ENCODE measurements around the gene EID1. TPM values are rescaled to one million over a fixed set of nuclear protein-coding genes. Genes with fewer than 3 reads are reported as not detected.

The EID1 gene, protein sequence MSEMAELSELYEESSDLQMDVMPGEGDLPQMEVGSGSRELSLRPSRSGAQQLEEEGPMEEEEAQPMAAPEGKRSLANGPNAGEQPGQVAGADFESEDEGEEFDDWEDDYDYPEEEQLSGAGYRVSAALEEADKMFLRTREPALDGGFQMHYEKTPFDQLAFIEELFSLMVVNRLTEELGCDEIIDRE
- total RNA-seq = 100 to 1,000 TPM; 108 to 119 TPM
- polyA plus RNA-seq (2013, experiment 1 of 2) = 238 TPM
- 221 TPM for polyA plus RNA-seq (2013, experiment 2 of 2)
- long read RNA-seq, experiment 1, transcript EID1-201 (1 exons, 2,298 nt) = major isoform, 140 of 140 reads
- long read RNA-seq, experiment 1, partial matches to known transcripts = 0 of 140 reads
- long read RNA-seq, experiment 1, other reads (novel, unspliced or antisense) = 0 of 140 reads
- long read RNA-seq, experiment 2, transcript EID1-201 (1 exons, 2,298 nt) = major isoform, 331 of 331 reads
- long read RNA-seq, experiment 2, partial matches to known transcripts = 0 of 331 reads
- long read RNA-seq, experiment 2, other reads (novel, unspliced or antisense) = 0 of 331 reads
- long read RNA-seq, experiment 3, transcript EID1-201 (1 exons, 2,298 nt) = major isoform, 408 of 408 reads
- long read RNA-seq, experiment 3, partial matches to known transcripts = 0 of 408 reads
- long read RNA-seq, experiment 3, other reads (novel, unspliced or antisense) = 0 of 408 reads
- long read RNA-seq, experiment 4, transcript EID1-201 (1 exons, 2,298 nt) = major isoform, 771 of 777 reads
- long read RNA-seq, experiment 4, partial matches to known transcripts = 0 of 777 reads
- long read RNA-seq, experiment 4, other reads (novel, unspliced or antisense) = 6 of 777 reads

DNA sequence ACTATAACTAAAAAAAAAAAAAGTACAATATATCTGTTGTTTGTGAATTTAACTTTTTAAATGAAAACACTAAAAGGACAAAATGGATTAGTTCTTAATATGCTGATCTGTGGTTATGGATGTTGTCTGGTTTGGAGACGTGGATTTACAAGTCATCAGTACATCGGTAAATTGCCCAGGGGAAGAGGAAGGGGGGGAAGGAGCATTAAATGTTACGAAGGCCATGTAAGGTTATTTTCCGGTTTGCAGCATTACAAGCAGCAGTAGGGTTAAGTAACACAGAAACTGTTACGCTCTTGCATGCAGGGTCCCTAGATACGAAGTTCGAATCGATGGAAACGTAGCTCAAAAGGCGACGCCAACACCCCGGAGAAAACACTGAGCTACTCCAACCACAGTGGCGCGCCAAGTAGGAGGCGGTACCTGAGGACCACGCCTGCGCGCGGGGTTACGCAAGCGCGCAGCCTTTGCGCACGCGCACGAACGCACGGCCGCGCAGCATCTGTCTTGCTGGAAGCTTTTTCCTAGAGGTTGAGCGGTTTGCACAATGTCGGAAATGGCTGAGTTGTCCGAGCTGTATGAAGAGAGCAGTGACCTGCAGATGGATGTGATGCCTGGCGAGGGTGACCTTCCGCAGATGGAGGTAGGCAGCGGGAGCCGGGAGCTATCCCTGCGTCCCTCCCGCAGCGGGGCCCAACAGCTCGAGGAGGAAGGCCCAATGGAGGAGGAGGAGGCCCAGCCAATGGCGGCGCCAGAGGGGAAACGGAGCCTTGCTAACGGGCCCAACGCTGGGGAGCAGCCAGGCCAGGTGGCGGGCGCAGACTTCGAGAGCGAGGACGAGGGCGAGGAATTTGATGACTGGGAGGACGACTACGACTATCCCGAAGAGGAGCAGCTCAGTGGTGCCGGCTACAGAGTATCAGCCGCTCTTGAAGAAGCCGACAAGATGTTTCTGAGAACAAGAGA lies at the start of gene EID1:
Gene EID1, plus strand, starts transcription at position 505 of the 966 bp plus-strand sequence. Its CDS starts 43 bp downstream, at position 548.
- 0 to 1% methylated on average over 46 to 58 of the region's 58 CpGs for WGBS, 2 experiments (ENCODE audit: insufficient coverage in 1 of 2, insufficient read length in 1 of 2)
- Mint-ChIP-seq H3K4me3 (peak within 1 kb of the TSS; percentile 98), H3K27ac (peak within 1 kb of the TSS; percentile 97), H3K27me3 (ENCODE audit: insufficient read depth) (peaks cover 19% of the 10 kb centered on the region), H3K36me3 (ENCODE audit: low read depth) (no peaks in the 10 kb centered on the region), H3K9me3 (no peaks in the 10 kb centered on the region), H3K4me1 (peaks cover 29% of the 10 kb centered on the region)
- no peak for TF ChIP-seq CTCF (conservative IDR thresholded peaks at IDR 0.05)
- DNase-seq = peak; percentile 97
- no peaks in the 10 kb centered on the region for H3K4me1 ChIP-seq (ENCODE audit: control insufficient read depth, insufficient read depth, low read length)
- H3K9ac ChIP-seq (ENCODE audit: extremely low read depth, low read length, poor library complexity, severe bottlenecking) = peak within 1 kb of the TSS; percentile 52
- H3K9me3 ChIP-seq (ENCODE audit: control insufficient read depth, low read length) = no peaks in the 10 kb centered on the region
- peaks cover 9% of the 10 kb centered on the region for H3K27me3 ChIP-seq (ENCODE audit: control insufficient read depth, insufficient read depth, low read length, poor library complexity, severe bottlenecking)
- H3K4me3 ChIP-seq (ENCODE audit: low read length) = peak within 1 kb of the TSS; percentile 84
- H3K36me3 ChIP-seq (ENCODE audit: control insufficient read depth, insufficient read depth, low read length) = no peaks in the 10 kb centered on the region
- peak within 1 kb of the TSS; percentile 86 for H3K27ac ChIP-seq (ENCODE audit: low read depth, low read length)

- Mint-ChIP-seq H3K36me3 (ENCODE audit: low read depth) (no peaks in the 10 kb centered on the region), H3K27ac (no peak overlapping the region), H3K9me3 (no peaks in the 10 kb centered on the region), H3K4me1 (peaks cover 8% of the 10 kb centered on the region), H3K4me3 (no peak overlapping the region), H3K27me3 (ENCODE audit: insufficient read depth) (no peaks in the 10 kb centered on the region)
- TF ChIP-seq CTCF (conservative IDR thresholded peaks at IDR 0.05) = no peak
- Histone ChIP-seq H3K9me3 (ENCODE audit: control insufficient read depth, low read length) (no peaks in the 10 kb centered on the region), H3K4me3 (ENCODE audit: low read length) (no peak overlapping the region), H3K36me3 (ENCODE audit: control insufficient read depth, insufficient read depth, low read length) (no peaks in the 10 kb centered on the region), H3K27me3 (ENCODE audit: control insufficient read depth, insufficient read depth, low read length, poor library complexity, severe bottlenecking) (no peaks in the 10 kb centered on the region), H3K4me1 (ENCODE audit: control insufficient read depth, insufficient read depth, low read length) (no peaks in the 10 kb centered on the region), H3K9ac (ENCODE audit: extremely low read depth, low read length, poor library complexity, severe bottlenecking) (no peak overlapping the region), H3K27ac (ENCODE audit: low read depth, low read length) (no peak overlapping the region)
- 80 to 100% methylated on average over 2 to 4 of the region's 4 CpGs for WGBS, 2 experiments (ENCODE audit: insufficient coverage in 1 of 2, insufficient read length in 1 of 2)
- DNase-seq = no peak
Observed at GRCh38 chr15:48828471-48828870, 49.5 kb upstream of the EID1 start.

DNA sequence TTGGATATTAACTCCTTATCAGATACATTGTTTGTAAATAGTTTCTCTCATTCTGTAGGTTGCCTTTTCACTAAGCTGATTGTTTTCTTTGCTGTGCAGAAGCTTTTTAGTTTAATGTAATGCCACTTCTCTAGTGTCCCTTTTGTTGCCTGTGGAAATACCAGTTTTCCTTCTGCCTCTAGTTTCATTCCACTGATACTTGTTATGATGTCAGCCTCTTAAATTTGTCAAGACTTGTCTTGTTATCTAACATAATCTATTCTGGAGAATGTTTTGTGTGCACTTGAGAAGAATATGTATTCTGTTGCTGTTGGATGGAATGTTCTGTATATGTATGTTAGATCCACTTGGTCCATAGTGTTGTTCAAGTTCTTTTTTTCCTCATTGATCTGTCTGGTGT lies 49.0 kb upstream of the EID1 start:
- no peak overlapping the region for H3K27ac ChIP-seq (ENCODE audit: low read depth, low read length)
- no peaks in the 10 kb centered on the region for H3K9me3 Mint-ChIP-seq
- no peak for DNase-seq
- no peak overlapping the region for H3K4me3 ChIP-seq (ENCODE audit: low read length)
- H3K36me3 ChIP-seq (ENCODE audit: control insufficient read depth, insufficient read depth, low read length) = no peaks in the 10 kb centered on the region
- H3K27ac Mint-ChIP-seq = no peak overlapping the region
- H3K9ac ChIP-seq (ENCODE audit: extremely low read depth, low read length, poor library complexity, severe bottlenecking) = no peak overlapping the region
- H3K9me3 ChIP-seq (ENCODE audit: control insufficient read depth, low read length) = no peaks in the 10 kb centered on the region
- no peaks in the 10 kb centered on the region for H3K36me3 Mint-ChIP-seq (ENCODE audit: low read depth)
- peaks cover 5% of the 10 kb centered on the region for H3K4me1 Mint-ChIP-seq
- no peak for TF ChIP-seq CTCF (conservative IDR thresholded peaks at IDR 0.05)
- no peak overlapping the region for H3K4me3 Mint-ChIP-seq
- no peaks in the 10 kb centered on the region for H3K27me3 Mint-ChIP-seq (ENCODE audit: insufficient read depth)
- H3K27me3 ChIP-seq (ENCODE audit: control insufficient read depth, insufficient read depth, low read length, poor library complexity, severe bottlenecking) = no peaks in the 10 kb centered on the region
- no peaks in the 10 kb centered on the region for H3K4me1 ChIP-seq (ENCODE audit: control insufficient read depth, insufficient read depth, low read length)
